GM12873 (cell line): ENCODE results near the gene PPY.

Experiments used
- TF ChIP-seq, protein P1 (sequence below): IDR thresholded peaks from 2 replicates; pipeline ENCODE4 v1.5.1; 2012; ENCODE audit warnings: low read depth, mild to moderate bottlenecking, moderate library complexity, low read length, control low read depth; ENCODE audit not compliant: insufficient read depth; ENCODE audit errors: missing control alignments

PPY gene

DNA sequence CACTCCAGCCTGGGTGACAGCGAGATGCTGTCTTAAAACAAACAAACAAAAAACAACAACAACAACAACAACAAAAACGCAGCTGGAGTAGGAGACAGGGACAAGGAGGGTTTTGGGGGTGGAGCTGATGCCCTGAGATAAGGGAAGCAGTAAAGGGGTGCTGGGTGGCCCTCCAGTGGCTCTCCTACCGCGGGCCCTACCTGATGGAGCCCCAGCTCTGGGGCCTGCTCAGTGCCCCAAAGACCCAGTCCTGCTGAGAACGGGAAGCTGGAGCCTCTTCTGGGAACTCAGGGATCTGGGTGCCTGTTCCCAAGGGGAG is 40.9 kb upstream of the PPY start:
- TF ChIP-seq, protein P1, sequence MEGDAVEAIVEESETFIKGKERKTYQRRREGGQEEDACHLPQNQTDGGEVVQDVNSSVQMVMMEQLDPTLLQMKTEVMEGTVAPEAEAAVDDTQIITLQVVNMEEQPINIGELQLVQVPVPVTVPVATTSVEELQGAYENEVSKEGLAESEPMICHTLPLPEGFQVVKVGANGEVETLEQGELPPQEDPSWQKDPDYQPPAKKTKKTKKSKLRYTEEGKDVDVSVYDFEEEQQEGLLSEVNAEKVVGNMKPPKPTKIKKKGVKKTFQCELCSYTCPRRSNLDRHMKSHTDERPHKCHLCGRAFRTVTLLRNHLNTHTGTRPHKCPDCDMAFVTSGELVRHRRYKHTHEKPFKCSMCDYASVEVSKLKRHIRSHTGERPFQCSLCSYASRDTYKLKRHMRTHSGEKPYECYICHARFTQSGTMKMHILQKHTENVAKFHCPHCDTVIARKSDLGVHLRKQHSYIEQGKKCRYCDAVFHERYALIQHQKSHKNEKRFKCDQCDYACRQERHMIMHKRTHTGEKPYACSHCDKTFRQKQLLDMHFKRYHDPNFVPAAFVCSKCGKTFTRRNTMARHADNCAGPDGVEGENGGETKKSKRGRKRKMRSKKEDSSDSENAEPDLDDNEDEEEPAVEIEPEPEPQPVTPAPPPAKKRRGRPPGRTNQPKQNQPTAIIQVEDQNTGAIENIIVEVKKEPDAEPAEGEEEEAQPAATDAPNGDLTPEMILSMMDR, result no peak

DNA sequence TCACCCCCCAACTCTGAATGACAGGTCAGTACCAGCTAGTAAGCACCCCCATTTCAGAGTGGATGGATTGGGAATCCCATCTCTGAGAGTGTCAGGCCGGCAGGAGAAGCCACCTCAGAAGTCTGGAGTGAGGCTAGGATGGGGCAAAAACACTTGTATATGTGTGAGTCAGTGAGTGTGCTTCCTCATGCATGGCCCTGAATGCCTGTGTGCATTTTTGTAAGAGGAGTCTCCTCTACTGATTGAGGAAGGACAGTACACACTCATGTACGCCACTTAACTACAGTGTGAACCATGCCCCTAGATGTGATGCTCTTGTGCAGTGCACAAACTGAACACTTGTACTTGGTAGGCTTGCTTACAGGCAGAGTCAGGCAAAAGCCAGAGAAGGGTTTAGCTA is 39.9 kb upstream of the PPY start:
- TF ChIP-seq, protein P1, result no peak

DNA sequence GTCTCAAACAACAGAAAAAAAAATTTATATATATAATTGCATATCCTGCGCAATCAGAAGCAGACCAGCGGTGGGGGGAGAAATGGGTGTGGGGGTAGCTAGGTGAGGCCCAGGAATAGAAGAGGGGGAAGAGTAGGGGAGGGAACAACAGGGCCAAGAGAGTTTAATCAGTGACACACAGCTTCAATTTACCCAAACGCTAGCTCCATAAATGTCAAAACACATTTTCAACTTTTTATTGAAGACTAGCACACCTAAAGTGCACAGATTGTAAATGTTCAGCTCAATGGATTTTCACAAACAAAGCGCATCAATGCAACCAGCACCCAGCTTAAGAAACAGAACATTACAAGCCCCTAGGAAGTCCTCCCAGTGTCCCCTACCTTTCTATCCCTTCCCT is 37.4 kb upstream of the PPY start:
- TF ChIP-seq, protein P1, result no peak

DNA sequence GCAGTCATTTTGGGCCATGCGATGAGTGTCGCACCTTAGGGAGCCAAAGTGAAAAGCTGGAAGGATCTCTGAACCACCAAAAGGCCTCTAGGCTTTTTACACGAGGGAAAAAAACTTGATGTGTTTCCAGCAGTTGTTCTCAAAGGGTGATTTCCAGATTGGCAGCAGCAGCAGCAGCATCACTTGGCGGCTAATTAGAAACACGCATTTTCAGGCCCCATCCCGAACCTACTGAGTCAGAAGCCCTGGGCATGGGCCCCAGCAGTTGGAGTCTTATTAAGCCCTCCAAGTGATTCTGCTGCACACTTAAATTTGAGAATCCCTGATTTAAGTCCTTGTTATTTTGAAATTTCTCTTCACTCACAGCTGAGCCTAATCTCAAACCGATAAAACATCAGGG is 36.7 kb upstream of the PPY start:
- TF ChIP-seq, protein P1, result no peak

DNA sequence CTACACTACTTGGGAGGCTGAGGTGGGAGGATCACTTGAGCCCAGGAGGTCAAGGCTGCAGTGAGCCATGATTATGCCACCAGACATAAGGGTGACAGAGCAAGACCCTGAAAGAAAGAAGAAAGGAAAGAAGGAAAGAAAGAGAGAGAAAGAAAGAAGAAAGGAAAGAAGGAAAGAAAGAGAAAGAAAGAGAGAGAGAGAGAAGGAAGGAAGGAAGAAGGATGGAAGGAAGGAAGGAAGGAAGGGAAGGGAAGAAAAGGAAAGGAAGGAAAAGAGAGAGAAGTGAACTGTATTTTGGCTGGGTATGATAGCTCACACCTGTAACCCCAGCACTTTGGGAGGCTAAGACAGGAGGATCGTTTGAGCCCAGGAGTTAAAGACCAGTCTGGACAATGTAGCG is 35.8 kb upstream of the PPY start:
- TF ChIP-seq, protein P1, result no peak

DNA sequence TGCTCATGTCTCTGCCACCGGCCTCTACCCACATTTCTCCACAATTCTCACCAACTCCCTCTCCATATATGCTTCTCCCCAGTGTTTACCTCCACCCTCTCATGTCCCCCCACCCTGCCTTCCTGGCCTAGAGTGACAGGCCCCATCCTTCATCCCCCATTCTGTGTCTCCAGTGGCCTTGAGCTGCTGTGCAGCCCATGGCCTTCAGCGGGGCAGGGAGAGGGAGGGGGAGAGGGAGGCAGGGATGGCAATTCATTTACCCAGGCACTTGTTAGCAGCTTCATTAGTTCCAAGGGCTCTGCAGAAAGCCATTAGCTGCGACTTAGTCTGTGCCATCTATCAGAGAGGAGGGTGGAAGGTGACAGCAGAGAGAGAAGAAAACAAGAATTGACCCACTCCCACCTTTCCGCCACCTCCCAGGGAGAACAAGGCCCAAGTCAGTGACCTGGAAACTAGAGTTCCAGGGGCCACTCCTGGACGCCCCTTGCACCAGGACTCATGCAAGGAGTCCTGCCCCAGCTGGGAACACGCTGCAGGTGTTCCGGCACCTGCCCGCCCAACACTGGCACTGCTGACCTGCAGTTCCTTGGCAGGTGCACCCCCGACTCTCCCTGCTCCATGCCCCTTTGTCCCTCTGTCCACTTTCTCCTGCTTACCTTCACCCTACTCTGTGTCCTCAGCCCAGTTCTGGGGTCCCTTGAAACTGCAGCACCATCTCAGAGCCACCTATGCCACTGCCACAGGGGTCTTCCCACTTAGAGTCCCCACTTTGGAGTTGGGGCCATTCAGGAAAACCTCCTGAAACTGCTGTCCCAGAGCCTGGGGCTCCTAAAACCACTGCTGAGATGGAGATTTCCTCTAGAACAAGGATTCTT is 34.9 kb upstream of the PPY start:
- TF ChIP-seq, protein P1, result no peak

DNA sequence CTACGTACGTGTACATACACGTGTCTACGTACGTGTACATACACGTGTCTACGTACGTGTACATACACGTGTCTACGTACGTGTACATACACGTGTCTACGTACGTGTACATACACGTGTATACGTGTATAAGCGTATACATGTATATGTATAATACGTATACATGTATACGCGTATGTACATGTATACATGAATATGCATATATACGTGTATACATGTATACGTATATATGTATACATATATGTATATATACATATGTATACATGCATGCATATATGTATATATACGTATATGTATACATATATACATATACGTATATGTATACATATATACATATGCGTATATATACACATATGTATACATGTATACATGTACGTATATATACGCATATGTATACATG is 33.6 kb upstream of the PPY start:
- TF ChIP-seq, protein P1, result no peak
